ENCODE data around the gene SLC12A7.

- TF ChIP-seq, protein P1, sequence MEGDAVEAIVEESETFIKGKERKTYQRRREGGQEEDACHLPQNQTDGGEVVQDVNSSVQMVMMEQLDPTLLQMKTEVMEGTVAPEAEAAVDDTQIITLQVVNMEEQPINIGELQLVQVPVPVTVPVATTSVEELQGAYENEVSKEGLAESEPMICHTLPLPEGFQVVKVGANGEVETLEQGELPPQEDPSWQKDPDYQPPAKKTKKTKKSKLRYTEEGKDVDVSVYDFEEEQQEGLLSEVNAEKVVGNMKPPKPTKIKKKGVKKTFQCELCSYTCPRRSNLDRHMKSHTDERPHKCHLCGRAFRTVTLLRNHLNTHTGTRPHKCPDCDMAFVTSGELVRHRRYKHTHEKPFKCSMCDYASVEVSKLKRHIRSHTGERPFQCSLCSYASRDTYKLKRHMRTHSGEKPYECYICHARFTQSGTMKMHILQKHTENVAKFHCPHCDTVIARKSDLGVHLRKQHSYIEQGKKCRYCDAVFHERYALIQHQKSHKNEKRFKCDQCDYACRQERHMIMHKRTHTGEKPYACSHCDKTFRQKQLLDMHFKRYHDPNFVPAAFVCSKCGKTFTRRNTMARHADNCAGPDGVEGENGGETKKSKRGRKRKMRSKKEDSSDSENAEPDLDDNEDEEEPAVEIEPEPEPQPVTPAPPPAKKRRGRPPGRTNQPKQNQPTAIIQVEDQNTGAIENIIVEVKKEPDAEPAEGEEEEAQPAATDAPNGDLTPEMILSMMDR (conservative IDR thresholded peaks at IDR 0.05; ENCODE audit: low read length) = no peak
- TF ChIP-seq EZH2phosphoT487 (IDR thresholded peaks at IDR 0.05; ENCODE audit: borderline replicate concordance) = no peak
Measured at GRCh38 chr5:1088726-1089125, 23.1 kb downstream of the SLC12A7 start.

Data from Loucy (cell line).